HG03565 (cell line): ENCODE data around the gene PRR16.

Experiments used
- ATAC-seq: cut with Tn5 transposase; IDR thresholded peaks from one replicate; pipeline ENCODE4 v1.9.1; 2021; ENCODE audit warnings: mild to moderate bottlenecking, moderate library complexity; ENCODE audit not compliant: unreplicated experiment

The PRR16 gene

GRCh38 chr5:120567066-120567465, 103.0 kb downstream of the PRR16 start:
- no peak for ATAC-seq

- ATAC-seq: no peak
Measured at GRCh38 chr5:120567921-120568320, 103.8 kb downstream of the PRR16 start.

- ATAC-seq: no peak
Measured at GRCh38 chr5:120568711-120569110, 104.6 kb downstream of the PRR16 start.

GRCh38 chr5:120576588-120576987, 112.5 kb downstream of the PRR16 start:
- no peak for ATAC-seq

- no peak for ATAC-seq
Measured at GRCh38 chr5:120582635-120583034, 118.5 kb downstream of the PRR16 start.

GRCh38 chr5:120586646-120587045, 122.5 kb downstream of the PRR16 start:
- no peak for ATAC-seq

GRCh38 chr5:120591911-120592310, 127.8 kb downstream of the PRR16 start:
- ATAC-seq: no peak

GRCh38 chr5:120599576-120599975, 135.5 kb downstream of the PRR16 start:
- ATAC-seq: no peak

GRCh38 chr5:120600639-120601038, 136.5 kb downstream of the PRR16 start:
- no peak for ATAC-seq

- no peak for ATAC-seq
Measured at GRCh38 chr5:120602033-120602432, 137.9 kb downstream of the PRR16 start.

- no peak for ATAC-seq
Measured at GRCh38 chr5:120604884-120605283, 140.8 kb downstream of the PRR16 start.

GRCh38 chr5:120605325-120606079, 141.4 kb downstream of the PRR16 start:
- no peak for ATAC-seq

GRCh38 chr5:120609570-120609969, 145.5 kb downstream of the PRR16 start:
- no peak for ATAC-seq

GRCh38 chr5:120610145-120610544, 146.0 kb downstream of the PRR16 start:
- ATAC-seq: no peak

- ATAC-seq: no peak
Measured at GRCh38 chr5:120613729-120614128, 149.6 kb downstream of the PRR16 start.

GRCh38 chr5:120614531-120615180, 150.6 kb downstream of the PRR16 start:
- ATAC-seq: no peak

- no peak for ATAC-seq
Measured at GRCh38 chr5:120615967-120616645, 152.0 kb downstream of the PRR16 start.

GRCh38 chr5:120621339-120621738, 157.2 kb downstream of the PRR16 start:
- no peak for ATAC-seq

- no peak for ATAC-seq
Measured at GRCh38 chr5:120624021-120624563, 160.0 kb downstream of the PRR16 start.

GRCh38 chr5:120628156-120628555, 164.1 kb downstream of the PRR16 start:
- no peak for ATAC-seq

GRCh38 chr5:120630550-120630949, 166.4 kb downstream of the PRR16 start:
- ATAC-seq: no peak

- ATAC-seq: no peak
Measured at GRCh38 chr5:120631611-120632010, 167.5 kb downstream of the PRR16 start.
